ENCODE data around the gene CCM2.

DNA sequence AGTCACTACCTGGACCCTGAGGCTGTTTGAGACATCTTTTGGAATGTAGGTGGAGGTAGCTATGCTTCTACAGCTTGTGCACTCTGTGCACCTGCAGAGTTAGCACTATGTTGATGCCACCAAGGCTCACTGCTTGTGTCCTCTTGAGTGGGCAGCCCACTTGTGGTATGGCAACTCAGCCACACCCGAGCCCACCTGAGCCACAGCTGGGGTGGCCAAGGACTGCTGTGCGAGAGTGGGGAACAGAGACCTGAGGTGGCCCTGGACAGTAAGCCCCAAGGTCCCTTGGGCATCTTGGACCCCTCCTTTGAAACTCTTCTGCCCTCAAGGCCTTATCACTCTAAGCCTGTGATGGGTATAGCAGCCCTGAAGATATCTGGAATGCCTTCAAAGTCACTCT lies 46.8 kb upstream of the CCM2 start:
- TF ChIP-seq, protein P1, sequence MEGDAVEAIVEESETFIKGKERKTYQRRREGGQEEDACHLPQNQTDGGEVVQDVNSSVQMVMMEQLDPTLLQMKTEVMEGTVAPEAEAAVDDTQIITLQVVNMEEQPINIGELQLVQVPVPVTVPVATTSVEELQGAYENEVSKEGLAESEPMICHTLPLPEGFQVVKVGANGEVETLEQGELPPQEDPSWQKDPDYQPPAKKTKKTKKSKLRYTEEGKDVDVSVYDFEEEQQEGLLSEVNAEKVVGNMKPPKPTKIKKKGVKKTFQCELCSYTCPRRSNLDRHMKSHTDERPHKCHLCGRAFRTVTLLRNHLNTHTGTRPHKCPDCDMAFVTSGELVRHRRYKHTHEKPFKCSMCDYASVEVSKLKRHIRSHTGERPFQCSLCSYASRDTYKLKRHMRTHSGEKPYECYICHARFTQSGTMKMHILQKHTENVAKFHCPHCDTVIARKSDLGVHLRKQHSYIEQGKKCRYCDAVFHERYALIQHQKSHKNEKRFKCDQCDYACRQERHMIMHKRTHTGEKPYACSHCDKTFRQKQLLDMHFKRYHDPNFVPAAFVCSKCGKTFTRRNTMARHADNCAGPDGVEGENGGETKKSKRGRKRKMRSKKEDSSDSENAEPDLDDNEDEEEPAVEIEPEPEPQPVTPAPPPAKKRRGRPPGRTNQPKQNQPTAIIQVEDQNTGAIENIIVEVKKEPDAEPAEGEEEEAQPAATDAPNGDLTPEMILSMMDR (IDR thresholded peaks at IDR 0.05; ENCODE audit: poor library complexity, severe bottlenecking) = no peak
- TF ChIP-seq POLR2AphosphoS5 (IDR thresholded peaks at IDR 0.05) = no peak
- no peak for TF ChIP-seq TAF1 (IDR thresholded peaks at IDR 0.05; ENCODE audit: low read depth)
- no peak for TF ChIP-seq EZH2 (IDR thresholded peaks at IDR 0.05; ENCODE audit: borderline replicate concordance, insufficient read depth, low read length, poor library complexity, severe bottlenecking)
